ENCODE measurements around the gene ZC3H12A. TPM values are rescaled to one million over a fixed set of nuclear protein-coding genes. Genes with fewer than 3 reads are reported as not detected.

The ZC3H12A gene
- total RNA-seq, 1 donor from 2014 or later = 6.0 TPM

GRCh38 chr1:37483785-37484184 lies 9.4 kb downstream of the ZC3H12A start:
- TF ChIP-seq CTCF (conservative IDR thresholded peaks at IDR 0.05) = no peak
- peaks cover 6% of the 10 kb centered on the region for H3K4me1 Mint-ChIP-seq (ENCODE audit: unreplicated experiment)
- H3K9me3 Mint-ChIP-seq = no peaks in the 10 kb centered on the region
- no peaks in the 10 kb centered on the region for H3K36me3 Mint-ChIP-seq
- H3K4me3 Mint-ChIP-seq = no peak overlapping the region
- no peaks in the 10 kb centered on the region for H3K27me3 Mint-ChIP-seq
- DNase-seq (ENCODE audit: extremely low spot score, unreplicated experiment) = no peak
- peak overlapping the region; percentile 62 for H3K27ac Mint-ChIP-seq

- Mint-ChIP-seq H3K27ac (peak overlapping the region; percentile 62), H3K9me3 (no peaks in the 10 kb centered on the region), H3K27me3 (no peaks in the 10 kb centered on the region), H3K4me1 (ENCODE audit: unreplicated experiment) (peaks cover 6% of the 10 kb centered on the region), H3K36me3 (no peaks in the 10 kb centered on the region), H3K4me3 (no peak overlapping the region)
- DNase-seq (ENCODE audit: extremely low spot score, unreplicated experiment) = no peak
- TF ChIP-seq CTCF (conservative IDR thresholded peaks at IDR 0.05) = no peak
Measured at GRCh38 chr1:37484325-37485051, 10.1 kb downstream of the ZC3H12A start.

- peaks cover 6% of the 10 kb centered on the region for H3K4me1 Mint-ChIP-seq (ENCODE audit: unreplicated experiment)
- H3K4me3 Mint-ChIP-seq = no peak overlapping the region
- H3K36me3 Mint-ChIP-seq = no peaks in the 10 kb centered on the region
- H3K9me3 Mint-ChIP-seq = no peaks in the 10 kb centered on the region
- TF ChIP-seq CTCF (conservative IDR thresholded peaks at IDR 0.05) = no peak
- no peak for DNase-seq (ENCODE audit: extremely low spot score, unreplicated experiment)
- no peak overlapping the region for H3K27ac Mint-ChIP-seq
- no peaks in the 10 kb centered on the region for H3K27me3 Mint-ChIP-seq
Measured at GRCh38 chr1:37485902-37486679, 11.7 kb downstream of the ZC3H12A start.

GRCh38 chr1:37486680-37487618 lies 12.6 kb downstream of the ZC3H12A start:
- Mint-ChIP-seq H3K9me3 (no peaks in the 10 kb centered on the region), H3K4me3 (no peak overlapping the region), H3K27me3 (no peaks in the 10 kb centered on the region), H3K4me1 (ENCODE audit: unreplicated experiment) (peaks cover 6% of the 10 kb centered on the region), H3K27ac (peak overlapping the region; percentile 82), H3K36me3 (no peaks in the 10 kb centered on the region)
- DNase-seq (ENCODE audit: extremely low spot score, unreplicated experiment) = peak; percentile 84
- TF ChIP-seq CTCF (conservative IDR thresholded peaks at IDR 0.05) = peak; percentile 94

GRCh38 chr1:37487619-37487984 lies 13.2 kb downstream of the ZC3H12A start:
- no peak overlapping the region for H3K4me3 Mint-ChIP-seq
- no peaks in the 10 kb centered on the region for H3K9me3 Mint-ChIP-seq
- DNase-seq (ENCODE audit: extremely low spot score, unreplicated experiment) = no peak
- H3K27ac Mint-ChIP-seq = peak overlapping the region; percentile 82
- TF ChIP-seq CTCF (conservative IDR thresholded peaks at IDR 0.05) = no peak
- H3K4me1 Mint-ChIP-seq (ENCODE audit: unreplicated experiment) = peaks cover 6% of the 10 kb centered on the region
- H3K27me3 Mint-ChIP-seq = no peaks in the 10 kb centered on the region
- H3K36me3 Mint-ChIP-seq = no peaks in the 10 kb centered on the region

Measured in type B pancreatic cell (in vitro differentiated cells).